Activated CD8-positive, alpha-beta memory T cell treated with anti-CD3 and anti-CD28 coated beads for 48 hours (primary cell): ENCODE data around the gene NAT9.

ENCODE experiments used
- DNase-seq, 3 experiments: peaks; one replicate each; pipeline ENCODE4 v3.0.0-alpha.2; 2020; ENCODE audit warnings: low read depth in 2 of 3, low spot score in 2 of 3

Gene NAT9

GRCh38 chr17:74731347-74731605, 44.9 kb downstream of the NAT9 start:
- no peak for DNase-seq

- DNase-seq: no peak
These were observed 45.4 kb downstream of the NAT9 start for GRCh38 chr17:74730491-74731346.

GRCh38 chr17:74729866-74730265, 46.3 kb downstream of the NAT9 start:
- no peak for DNase-seq

GRCh38 chr17:74729368-74729767, 46.8 kb downstream of the NAT9 start:
- DNase-seq: no peak

- no peak for DNase-seq
These were observed 47.5 kb downstream of the NAT9 start for GRCh38 chr17:74728702-74729075.

- no peak for DNase-seq
These were observed 48.0 kb downstream of the NAT9 start for GRCh38 chr17:74728033-74728701.

GRCh38 chr17:74725111-74725510, 51.0 kb downstream of the NAT9 start:
- DNase-seq: no peak

- no peak for DNase-seq
These were observed 52.3 kb downstream of the NAT9 start for GRCh38 chr17:74723891-74724290.

GRCh38 chr17:74722782-74723181, 53.4 kb downstream of the NAT9 start:
- no peak for DNase-seq
